Esophagus mucosa (tissue), 1 donor: ENCODE data around the gene ENTPD5. TPM values are rescaled to one million over a fixed set of nuclear protein-coding genes. Genes with fewer than 3 reads are reported as not detected.
"Not testable (repeated sequence)": the region's sequence is repeated elsewhere in the genome, so short reads cannot be mapped to it uniquely, and the experiment has no call there.

Source experiments
- ATAC-seq: fragments of 200-7000 bp; cut with Tn5 transposase; one replicate; pipeline ENCODE4 v1.9.1; 2020
- total RNA-seq: library from RNA; stranded (reverse); gene quantifications from one replicate; pipeline ENCODE4 v1.2.4, GENCODE V29; 2023
- donor health status: DM: yes; HTN: yes; CAD: no.

The ENTPD5 gene
- total RNA-seq, 1 donor from 2014 or later, result 20.0 TPM

GRCh38 chr14:74005664-74006063 lies 13.4 kb downstream of the ENTPD5 start:
- not testable (repeated sequence) for ATAC-seq

GRCh38 chr14:73998726-73999125 lies 20.4 kb downstream of the ENTPD5 start:
- no peak for ATAC-seq

GRCh38 chr14:73997944-73998447 lies 21.1 kb downstream of the ENTPD5 start:
- ATAC-seq, result no peak

- peak; percentile 38 for ATAC-seq
Observed at GRCh38 chr14:73997108-73997943, 21.8 kb downstream of the ENTPD5 start.

GRCh38 chr14:73996731-73997107 lies 22.4 kb downstream of the ENTPD5 start:
- no peak for ATAC-seq

- no peak for ATAC-seq
Observed at GRCh38 chr14:73995977-73996378, 23.1 kb downstream of the ENTPD5 start.

- not testable (repeated sequence) for ATAC-seq
Observed at GRCh38 chr14:73994926-73995325, 24.2 kb downstream of the ENTPD5 start.

GRCh38 chr14:73991092-73991491 lies 28.0 kb downstream of the ENTPD5 start:
- no peak for ATAC-seq

GRCh38 chr14:73988656-73989055 lies 30.4 kb downstream of the ENTPD5 start:
- ATAC-seq, result not testable (repeated sequence)

- peak; percentile 65 for ATAC-seq
Observed at GRCh38 chr14:73988065-73988464, 31.0 kb downstream of the ENTPD5 start.

GRCh38 chr14:73977896-73978295 lies 41.2 kb downstream of the ENTPD5 start:
- no peak for ATAC-seq

GRCh38 chr14:73976125-73976524 lies 43.0 kb downstream of the ENTPD5 start:
- ATAC-seq, result no peak

GRCh38 chr14:73973497-73973896 lies 45.6 kb downstream of the ENTPD5 start:
- ATAC-seq, result no peak

GRCh38 chr14:73968885-73969284 lies 50.2 kb downstream of the ENTPD5 start:
- no peak for ATAC-seq

GRCh38 chr14:73965216-73965615 lies 53.9 kb downstream of the ENTPD5 start:
- ATAC-seq, result no peak

GRCh38 chr14:73961192-73961591 lies 57.9 kb downstream of the ENTPD5 start:
- no peak for ATAC-seq

GRCh38 chr14:73958591-73958990 lies 60.5 kb downstream of the ENTPD5 start:
- ATAC-seq, result no peak

- no peak for ATAC-seq
Observed at GRCh38 chr14:73955674-73956073, 63.4 kb downstream of the ENTPD5 start.

- ATAC-seq, result no peak
Observed at GRCh38 chr14:73953731-73954130, 65.4 kb downstream of the ENTPD5 start.

GRCh38 chr14:73949752-73950734 lies 69.0 kb downstream of the ENTPD5 start, which contains the start of the genes COQ6 and FAM161B:
TSS of gene COQ6 (plus strand) at chr14:73950302. CDS start at chr14:73950333, 31 bp downstream.
TSS of gene FAM161B (minus strand) at chr14:73950094. CDS start at chr14:73950026, 68 bp downstream.
- peak; percentile 98 for ATAC-seq

GRCh38 chr14:73945159-73945670 lies 73.9 kb downstream of the ENTPD5 start:
- no peak for ATAC-seq

- no peak for ATAC-seq
Observed at GRCh38 chr14:73944432-73945158, 74.5 kb downstream of the ENTPD5 start.
